GM21390 (cell line): ENCODE measurements around the gene GRK2.
"Not testable (repeated sequence)": the region's sequence is repeated elsewhere in the genome, so short reads cannot be mapped to it uniquely, and the experiment has no call there.

Experiments used
- ATAC-seq: cut with Tn5 transposase; IDR thresholded peaks from one replicate; pipeline ENCODE4 v1.9.1; 2021; ENCODE audit not compliant: unreplicated experiment

The GRK2 gene

GRCh38 chr11:67311051-67311555, 44.8 kb downstream of the GRK2 start:
- ATAC-seq: no peak

GRCh38 chr11:67311556-67312082, 45.3 kb downstream of the GRK2 start:
- ATAC-seq: no peak

GRCh38 chr11:67312187-67313021, 46.1 kb downstream of the GRK2 start:
- no peak for ATAC-seq

GRCh38 chr11:67313125-67313890, 47.0 kb downstream of the GRK2 start:
- ATAC-seq: no peak

- no peak for ATAC-seq
Observed at GRCh38 chr11:67314218-67314617, 47.9 kb downstream of the GRK2 start.

- ATAC-seq: no peak
Observed at GRCh38 chr11:67315325-67315909, 49.1 kb downstream of the GRK2 start.

- ATAC-seq: no peak
Observed at GRCh38 chr11:67316882-67317204, 50.6 kb downstream of the GRK2 start.

GRCh38 chr11:67317205-67317887, 51.1 kb downstream of the GRK2 start:
- ATAC-seq: peak; percentile 72

- ATAC-seq: peak; percentile 11
Observed at GRCh38 chr11:67317888-67318555, 51.7 kb downstream of the GRK2 start.

GRCh38 chr11:67318876-67319275, 52.6 kb downstream of the GRK2 start:
- ATAC-seq: not testable (repeated sequence)

GRCh38 chr11:67320011-67320410, 53.7 kb downstream of the GRK2 start:
- no peak for ATAC-seq

- ATAC-seq: no peak
Observed at GRCh38 chr11:67320691-67321090, 54.4 kb downstream of the GRK2 start.

GRCh38 chr11:67321313-67321871, 55.1 kb downstream of the GRK2 start:
- ATAC-seq: no peak

GRCh38 chr11:67322049-67322448, 55.8 kb downstream of the GRK2 start:
- no peak for ATAC-seq

- no peak for ATAC-seq
Observed at GRCh38 chr11:67323526-67323925, 57.3 kb downstream of the GRK2 start.

- no peak for ATAC-seq
Observed at GRCh38 chr11:67332081-67332691, 65.9 kb downstream of the GRK2 start.
